Amniotic stem cell (primary cell): ENCODE results near the gene IPMK.

ENCODE experiments used
- DNase-seq: peaks from one replicate; lab custom pipeline; 2025; lab: John Stamatoyannopoulos, UW

Gene IPMK

GRCh38 chr10:58153751-58154150 lies 113.9 kb downstream of the IPMK start:
- DNase-seq = no peak

DNA sequence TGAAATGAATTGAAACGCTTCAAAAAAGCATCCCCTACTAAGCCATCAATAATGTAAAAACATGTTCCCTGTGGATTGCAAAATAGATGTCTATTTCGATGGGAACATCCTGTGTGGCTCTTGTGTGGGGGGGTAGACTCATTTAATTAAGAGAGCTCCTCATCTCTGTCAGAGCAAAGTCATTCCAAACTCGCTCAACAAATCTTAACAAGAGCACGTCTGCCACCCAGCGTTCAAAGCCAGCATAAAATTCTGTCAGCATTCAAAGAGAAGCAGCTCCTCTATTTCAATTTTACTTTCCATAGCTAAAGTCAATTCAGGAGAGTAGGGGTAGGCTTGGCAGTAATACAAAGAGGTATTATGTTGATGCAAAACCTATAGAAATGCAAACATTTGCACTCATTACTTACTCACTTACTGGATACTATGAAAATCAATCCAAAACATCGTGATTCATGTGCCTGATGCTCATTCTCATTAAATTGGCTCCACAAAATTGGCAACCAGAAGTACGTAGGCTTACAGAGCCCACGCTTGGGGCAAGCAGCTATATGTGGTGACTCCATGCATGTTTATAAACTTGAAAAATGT lies 114.9 kb downstream of the IPMK start:
- peak; percentile 25 for DNase-seq

GRCh38 chr10:58150290-58150689 lies 117.4 kb downstream of the IPMK start:
- no peak for DNase-seq

DNA sequence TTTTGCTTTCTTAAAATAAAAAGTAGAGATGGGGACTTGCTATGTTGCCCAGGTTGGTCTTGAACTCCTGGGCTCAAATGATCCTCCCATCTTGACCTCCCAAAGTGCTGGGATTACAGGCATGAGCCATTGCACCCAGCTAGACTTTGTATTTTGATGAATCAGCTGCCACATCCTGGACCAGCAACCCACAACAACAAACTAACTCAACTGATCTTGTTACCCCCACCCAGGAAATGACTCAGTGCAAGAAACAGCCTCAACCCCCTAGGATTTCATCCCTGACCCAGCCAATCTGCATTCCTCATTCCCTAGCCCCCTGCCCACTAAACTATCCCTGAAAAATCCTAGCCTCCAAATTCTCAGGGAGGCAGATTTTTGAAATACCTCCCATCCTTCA lies 123.8 kb downstream of the IPMK start:
- DNase-seq = no peak
